Measurements from ENCODE around the gene MANBA.

MANBA gene

GRCh38 chr4:102616636-102617035 lies 144.1 kb downstream of the MANBA start:
- H3K4me3 ChIP-seq (ENCODE audit: low read depth, low read length), result no peak overlapping the region
- DNase-seq, result no peak
- H3K27ac ChIP-seq, result no peak overlapping the region
- in situ Hi-C loops (cut with HindIII; ENCODE audit: low pct_ligation_motif_present, low sequenced_read_pairs), result loop anchor here (25.0 kb wide), 1 partner anchor 396 kb away; the partner anchor contains the start of gene SLC9B1
- H3K27me3 ChIP-seq (replicated peaks), result no peaks in the 10 kb centered on the region
- H3K36me3 ChIP-seq (replicated peaks), result peaks cover 44% of the 10 kb centered on the region
- no peak for TF ChIP-seq CTCF (IDR thresholded peaks at IDR 0.05; ENCODE audit: low read depth, low read length, missing control alignments)

- DNase-seq, result no peak
- no peak overlapping the region for H3K4me3 ChIP-seq (ENCODE audit: low read depth, low read length)
- peaks cover 57% of the 10 kb centered on the region for H3K36me3 ChIP-seq (replicated peaks)
- no peak for TF ChIP-seq CTCF (IDR thresholded peaks at IDR 0.05; ENCODE audit: low read depth, low read length, missing control alignments)
- no peaks in the 10 kb centered on the region for H3K27me3 ChIP-seq (replicated peaks)
- no peak overlapping the region for H3K27ac ChIP-seq
- in situ Hi-C loops (cut with HindIII; ENCODE audit: low pct_ligation_motif_present, low sequenced_read_pairs), result loop anchor here (25.0 kb wide), 1 partner anchor 398 kb away; the partner anchor contains the start of gene SLC9B1
Measured at GRCh38 chr4:102614801-102615200, 146.0 kb downstream of the MANBA start.

GRCh38 chr4:102612824-102613366 lies 147.9 kb downstream of the MANBA start:
- no peak for DNase-seq
- H3K36me3 ChIP-seq (replicated peaks), result peaks cover 57% of the 10 kb centered on the region
- in situ Hi-C loops (cut with HindIII; ENCODE audit: low pct_ligation_motif_present, low sequenced_read_pairs), result loop anchor here (25.0 kb wide), 1 partner anchor 399 kb away; the partner anchor contains the start of gene SLC9B1
- no peak overlapping the region for H3K4me3 ChIP-seq (ENCODE audit: low read depth, low read length)
- TF ChIP-seq CTCF (IDR thresholded peaks at IDR 0.05; ENCODE audit: low read depth, low read length, missing control alignments), result no peak
- H3K27me3 ChIP-seq (replicated peaks), result no peaks in the 10 kb centered on the region
- no peak overlapping the region for H3K27ac ChIP-seq

GRCh38 chr4:102612210-102612609 lies 148.6 kb downstream of the MANBA start:
- DNase-seq, result no peak
- in situ Hi-C loops (cut with HindIII; ENCODE audit: low pct_ligation_motif_present, low sequenced_read_pairs), result loop anchor here (25.0 kb wide), 1 partner anchor 400 kb away; the partner anchor contains the start of gene SLC9B1
- H3K36me3 ChIP-seq (replicated peaks), result peaks cover 60% of the 10 kb centered on the region
- no peak overlapping the region for H3K27ac ChIP-seq
- no peak overlapping the region for H3K4me3 ChIP-seq (ENCODE audit: low read depth, low read length)
- no peak for TF ChIP-seq CTCF (IDR thresholded peaks at IDR 0.05; ENCODE audit: low read depth, low read length, missing control alignments)
- H3K27me3 ChIP-seq (replicated peaks), result no peaks in the 10 kb centered on the region

GRCh38 chr4:102610476-102610875 lies 150.3 kb downstream of the MANBA start:
- Histone ChIP-seq H3K27ac (no peak overlapping the region), H3K4me3 (ENCODE audit: low read depth, low read length) (no peak overlapping the region), H3K36me3 (replicated peaks) (peaks cover 56% of the 10 kb centered on the region), H3K27me3 (replicated peaks) (no peaks in the 10 kb centered on the region)
- in situ Hi-C loops (cut with HindIII; ENCODE audit: low pct_ligation_motif_present, low sequenced_read_pairs), result loop anchor here (25.0 kb wide), 1 partner anchor 402 kb away; the partner anchor contains the start of gene SLC9B1
- no peak for DNase-seq
- no peak for TF ChIP-seq CTCF (IDR thresholded peaks at IDR 0.05; ENCODE audit: low read depth, low read length, missing control alignments)

- no peak overlapping the region for H3K27ac ChIP-seq
- no peaks in the 10 kb centered on the region for H3K27me3 ChIP-seq (replicated peaks)
- DNase-seq, result peak; percentile 19
- peak; percentile 66 for TF ChIP-seq CTCF (IDR thresholded peaks at IDR 0.05; ENCODE audit: low read depth, low read length, missing control alignments)
- peaks cover 54% of the 10 kb centered on the region for H3K36me3 ChIP-seq (replicated peaks)
- in situ Hi-C loops (cut with HindIII; ENCODE audit: low pct_ligation_motif_present, low sequenced_read_pairs), result loop anchor here (25.0 kb wide), 1 partner anchor 402 kb away; the partner anchor contains the start of gene SLC9B1
- no peak overlapping the region for H3K4me3 ChIP-seq (ENCODE audit: low read depth, low read length)
Measured at GRCh38 chr4:102610007-102610406, 150.8 kb downstream of the MANBA start.
